GM19099 (cell line): Measurements from ENCODE around the gene TUBGCP5.

Experiments used
- POLR2A ChIP-seq: IDR thresholded peaks from 3 replicates; pipeline ENCODE4 v1.6.1; 2011; ENCODE audit warnings: low read depth; ENCODE audit not compliant: insufficient read length; ENCODE audit errors: extremely low read depth

The TUBGCP5 gene

DNA sequence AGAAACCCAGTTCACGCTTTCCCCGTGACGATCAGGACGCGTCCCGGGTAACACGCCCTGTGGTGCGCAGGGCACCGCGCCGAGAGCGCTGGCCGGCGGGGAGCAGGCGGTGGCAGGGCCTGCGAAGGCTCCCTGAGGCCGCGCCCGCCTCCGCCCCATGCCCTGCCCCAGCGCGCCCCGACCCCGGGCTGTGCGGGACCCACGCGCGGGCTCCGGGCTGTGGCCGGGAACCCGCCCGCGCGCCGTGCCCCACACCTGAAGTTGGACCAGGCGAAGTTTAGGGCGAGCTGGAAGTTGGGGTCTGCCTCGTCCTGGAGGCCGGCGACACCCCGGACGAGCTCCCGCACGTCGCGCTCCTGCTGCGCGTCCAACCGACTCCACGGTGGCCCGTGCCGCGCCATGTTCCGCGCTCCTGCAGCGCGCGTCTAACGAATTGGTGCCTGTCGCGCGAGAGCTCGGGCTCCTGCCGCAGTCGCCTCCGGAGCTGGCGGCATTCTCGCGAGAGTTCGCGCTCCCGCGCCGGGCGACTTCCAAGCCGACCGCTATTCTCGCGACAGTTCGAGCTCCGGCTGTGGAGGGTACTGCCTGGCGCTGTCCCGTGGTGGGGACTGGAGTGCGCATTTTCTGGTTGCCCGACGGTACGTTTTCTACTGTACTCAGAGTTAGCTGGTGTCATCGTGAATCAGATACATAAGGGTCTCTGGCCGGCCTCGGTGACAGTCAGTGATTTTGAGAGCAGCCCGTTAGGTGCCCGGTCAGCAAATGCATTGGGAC is at the start of gene TUBGCP5:
TUBGCP5 (minus strand) TSS at position 427 of the 774 bp plus-strand sequence; CDS start at position 401, 26 bp downstream.
- peak; percentile 99 for TF ChIP-seq POLR2A

DNA sequence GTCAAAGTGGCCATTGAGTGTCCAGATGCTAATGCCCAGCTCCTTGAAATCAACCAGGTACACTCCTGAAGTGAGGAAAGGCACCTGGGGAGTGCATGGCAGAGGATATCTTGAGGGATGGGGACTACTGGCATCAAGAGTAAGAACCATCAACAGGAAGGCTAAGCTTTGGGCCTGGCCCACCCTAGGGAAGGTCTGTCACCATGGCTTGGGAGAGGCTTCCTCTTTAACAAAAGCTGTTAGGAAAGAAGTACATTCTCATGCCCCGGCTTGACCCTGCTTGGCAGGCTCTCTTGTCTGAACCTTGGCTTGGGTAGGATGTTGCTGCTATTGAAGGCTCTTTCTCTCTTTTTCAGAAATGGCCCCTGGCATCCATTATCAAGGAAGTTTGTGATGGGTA is 43.7 kb upstream of the TUBGCP5 start:
- no peak for TF ChIP-seq POLR2A

GRCh38 chr15:23081271-23081670 is 41.9 kb upstream of the TUBGCP5 start:
- no peak for TF ChIP-seq POLR2A

- no peak for TF ChIP-seq POLR2A
Observed at GRCh38 chr15:23079766-23080165, 40.4 kb upstream of the TUBGCP5 start.

DNA sequence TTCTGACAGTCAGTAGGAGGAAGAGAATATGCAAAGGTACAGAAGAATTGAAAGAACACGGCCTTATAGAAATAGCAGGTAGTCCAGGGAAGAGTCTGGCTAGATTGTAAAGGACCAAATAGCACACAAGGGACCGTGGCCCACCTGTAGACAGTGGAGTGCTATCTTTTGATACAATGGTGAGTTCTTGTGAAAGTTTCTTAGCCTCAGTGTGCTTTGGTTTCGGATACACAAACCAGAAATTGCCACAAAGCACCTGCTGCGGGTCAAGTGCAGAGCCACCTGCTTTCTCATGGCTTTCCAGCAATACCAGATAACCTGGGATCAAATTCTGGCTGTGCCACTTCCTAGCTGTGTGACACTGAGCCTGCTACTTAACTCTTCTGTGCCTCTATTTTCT is 36.6 kb upstream of the TUBGCP5 start:
- TF ChIP-seq POLR2A = no peak

GRCh38 chr15:23074684-23075083 is 35.3 kb upstream of the TUBGCP5 start:
- no peak for TF ChIP-seq POLR2A

DNA sequence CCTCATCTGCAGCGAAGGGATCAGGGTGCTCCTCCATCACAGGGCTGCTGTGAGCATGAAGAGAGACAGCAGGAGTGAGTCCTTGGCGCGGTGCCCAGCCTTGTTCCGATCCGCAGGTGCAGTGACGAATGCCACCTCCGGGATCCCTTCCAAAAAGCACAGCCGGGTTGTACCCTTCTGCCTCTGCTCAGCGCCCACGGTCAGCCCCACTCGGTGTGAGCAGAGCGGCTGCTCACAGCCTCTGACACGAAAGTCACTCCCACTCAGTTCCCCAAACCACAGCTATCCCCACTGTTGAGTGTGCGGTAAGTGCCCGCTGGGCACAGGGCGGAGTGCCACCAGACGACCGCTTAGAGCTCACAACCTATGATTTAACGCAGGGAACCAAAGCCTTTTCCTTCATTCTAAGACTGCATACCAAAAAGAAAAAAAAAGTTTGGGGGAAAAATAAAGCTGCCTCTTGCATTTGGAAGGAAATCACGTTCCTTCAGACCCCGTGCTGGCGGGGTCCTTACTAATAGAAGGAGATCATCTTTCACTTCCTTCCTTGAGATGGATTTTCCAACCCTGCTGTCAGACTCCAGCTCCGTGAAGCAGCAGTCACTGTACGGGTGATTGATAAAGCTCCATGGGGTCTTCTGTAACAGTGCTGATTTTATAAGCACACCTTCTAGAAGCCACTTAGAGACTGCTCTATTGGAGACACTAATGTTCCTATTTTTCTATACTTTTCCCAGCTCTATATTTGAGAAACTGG is 34.7 kb upstream of the TUBGCP5 start:
- no peak for TF ChIP-seq POLR2A

GRCh38 chr15:23072633-23073032 is 33.3 kb upstream of the TUBGCP5 start:
- TF ChIP-seq POLR2A = no peak

DNA sequence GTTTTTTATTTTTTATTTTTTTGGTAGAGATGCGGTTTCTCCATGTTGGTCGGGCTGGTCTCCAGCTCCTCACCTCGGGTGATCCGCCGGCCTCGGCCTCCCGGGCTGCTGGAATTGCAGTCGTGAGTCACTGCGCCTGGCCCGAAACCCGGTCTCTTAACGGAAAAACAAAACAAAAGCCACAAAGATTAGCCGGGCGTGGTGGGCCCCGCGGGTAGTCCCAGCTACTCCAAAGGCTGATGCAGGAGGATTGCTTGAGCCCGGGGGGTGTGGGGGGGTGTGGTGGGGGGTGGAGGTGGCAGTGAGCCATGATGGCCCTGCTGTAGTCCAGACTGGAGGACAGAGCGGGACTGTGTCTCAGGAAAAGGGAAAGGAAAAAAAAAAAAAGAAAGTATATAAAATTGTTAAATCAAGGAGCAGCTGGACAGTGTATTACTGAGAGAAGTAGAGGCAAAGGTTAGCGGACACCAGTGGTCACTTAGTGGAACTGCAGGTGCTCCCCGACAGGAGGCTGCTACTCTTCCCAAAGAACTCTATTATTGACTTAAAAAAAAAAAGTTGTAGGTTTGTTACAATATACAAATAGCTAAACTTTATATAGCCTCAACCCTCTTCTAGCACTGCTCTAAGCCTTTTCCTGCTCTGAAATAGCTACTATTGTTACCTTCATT is 30.3 kb upstream of the TUBGCP5 start:
- no peak for TF ChIP-seq POLR2A

DNA sequence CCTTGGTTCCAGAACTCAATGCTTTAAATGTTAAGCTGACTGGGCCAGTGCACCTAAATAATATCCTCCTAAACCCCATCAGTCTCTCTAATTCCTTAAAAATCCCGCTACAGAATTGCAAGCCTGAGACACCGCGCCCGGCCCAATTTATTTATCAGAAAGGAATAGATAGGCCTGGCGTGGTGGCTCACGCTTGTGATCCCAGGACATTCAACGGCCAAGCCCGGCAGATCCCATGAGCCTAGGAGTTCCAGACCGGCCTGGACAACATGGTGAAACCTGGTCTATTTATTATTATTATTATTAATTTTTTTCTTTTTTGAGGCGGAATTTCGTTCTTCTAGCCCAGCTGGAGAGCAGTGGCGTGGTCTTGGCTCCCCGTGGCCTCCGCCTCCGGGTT is 28.0 kb upstream of the TUBGCP5 start:
- TF ChIP-seq POLR2A = no peak

GRCh38 chr15:23065836-23066235 is 26.5 kb upstream of the TUBGCP5 start:
- TF ChIP-seq POLR2A = no peak

- no peak for TF ChIP-seq POLR2A
Observed at GRCh38 chr15:23064156-23064555, 24.8 kb upstream of the TUBGCP5 start.

- no peak for TF ChIP-seq POLR2A
Observed at GRCh38 chr15:23057707-23058106, 18.3 kb upstream of the TUBGCP5 start.

DNA sequence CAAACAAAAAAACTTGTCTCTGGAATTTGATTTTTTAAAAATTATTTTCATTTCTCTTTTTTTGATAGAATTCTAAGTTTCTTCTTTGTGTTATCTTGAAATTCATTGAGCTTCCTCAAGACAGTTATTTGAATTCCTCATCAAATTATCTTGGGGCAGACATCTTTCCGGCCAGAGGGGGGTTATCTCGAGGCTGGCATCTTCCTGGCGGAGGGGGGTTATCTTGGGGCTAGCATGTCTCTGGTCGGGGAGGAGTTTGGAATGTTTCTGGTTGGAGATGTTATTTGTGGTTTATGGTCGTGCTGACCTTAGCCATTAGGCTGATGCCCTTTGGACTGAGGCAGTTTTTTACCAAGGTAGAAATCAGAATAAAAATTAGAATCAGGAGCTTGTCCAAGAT is 15.9 kb upstream of the TUBGCP5 start:
- TF ChIP-seq POLR2A = no peak

- TF ChIP-seq POLR2A = no peak
Observed at GRCh38 chr15:23052522-23052921, 13.2 kb upstream of the TUBGCP5 start.

DNA sequence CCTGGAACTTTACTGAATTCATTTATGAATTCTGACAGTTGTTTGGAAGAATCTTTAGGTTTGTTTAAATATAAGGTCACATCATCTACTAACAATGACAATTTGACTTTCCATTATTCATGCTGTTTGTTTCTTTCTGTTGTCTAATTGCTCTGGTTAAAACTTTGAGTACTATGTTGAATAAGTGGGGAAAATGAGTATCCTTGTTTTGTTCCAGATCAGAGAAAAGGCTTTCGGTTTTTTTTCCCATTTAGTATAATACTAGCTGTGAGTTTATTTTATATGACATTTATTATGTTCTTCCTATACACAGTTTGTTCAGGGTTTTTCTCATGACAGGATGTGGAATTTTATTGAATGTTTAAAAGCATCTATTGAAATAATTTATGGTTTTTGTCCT is 11.3 kb upstream of the TUBGCP5 start:
- TF ChIP-seq POLR2A = no peak
